GM23338 (cell line): ENCODE results near the gene CPHXL. TPM values are rescaled to one million over a fixed set of nuclear protein-coding genes. Genes with fewer than 3 reads are reported as not detected.
A peak's percentile ranks its signal among the peaks of the same experiment; 100 is the strongest.

ENCODE experiments used
- ATAC-seq: fragments of 200-7000 bp; cut with Tn5 transposase; 3 replicates; pipeline ENCODE4 v1.9.1; 2020
- DNase-seq: peaks from one replicate; pipeline ENCODE4 v3.0.0-alpha.2; 2015; ENCODE audit warnings: low spot score
- H2AFZ ChIP-seq: fragments of 200-600 bp; sonication (generic); 2 replicates; pipeline ENCODE4 v1.8.0; 2016; ENCODE audit warnings: antibody characterized with exemption, mild to moderate bottlenecking, moderate library complexity
- H3F3A ChIP-seq: fragments of 200-600 bp; sonication (generic); replicated peaks from 2 replicates; pipeline ENCODE4 v1.8.0; 2017; ENCODE audit warnings: antibody characterized with exemption, mixed run types, low read depth
- H3K27ac ChIP-seq: fragments of 200-600 bp; sonication (generic); 2 replicates; pipeline ENCODE4 v1.6.1; 2016; ENCODE audit warnings: low read depth
- H3K27me3 ChIP-seq: fragments of 200-600 bp; sonication (generic); 2 replicates; pipeline ENCODE4 v1.8.0; 2016; ENCODE audit warnings: mild to moderate bottlenecking, mixed run types, moderate library complexity; ENCODE audit not compliant: insufficient read depth
- H3K36me3 ChIP-seq: fragments of 200-600 bp; sonication (generic); 2 replicates; pipeline ENCODE4 v1.8.0; 2016; ENCODE audit warnings: mild to moderate bottlenecking; ENCODE audit not compliant: insufficient read depth
- H3K4me1 ChIP-seq: fragments of 200-600 bp; sonication (generic); 2 replicates; pipeline ENCODE4 v1.8.0; 2016; ENCODE audit warnings: mild to moderate bottlenecking, moderate library complexity; ENCODE audit not compliant: insufficient read depth
- H3K4me2 ChIP-seq: fragments of 200-600 bp; sonication (generic); 2 replicates; pipeline ENCODE4 v1.7.1; 2017; ENCODE audit warnings: mixed run types
- H3K4me3 ChIP-seq: fragments of 200-600 bp; sonication (generic); 2 replicates; pipeline ENCODE4 v1.6.1; 2016; ENCODE audit warnings: mixed run types
- H3K79me2 ChIP-seq: fragments of 200-600 bp; sonication (generic); replicated peaks from 2 replicates; pipeline ENCODE4 v1.8.0; 2017; ENCODE audit warnings: mild to moderate bottlenecking; ENCODE audit not compliant: insufficient read depth
- H3K9me2 ChIP-seq: fragments of 200-600 bp; sonication (generic); 2 replicates; pipeline ENCODE4 v1.8.0; 2017; ENCODE audit not compliant: insufficient read depth
- H4K20me1 ChIP-seq: fragments of 200-600 bp; sonication (generic); replicated peaks from 2 replicates; pipeline ENCODE4 v1.8.0; 2017; ENCODE audit warnings: mild to moderate bottlenecking; ENCODE audit not compliant: insufficient read depth
- H3K27ac Mint-ChIP-seq: 2 replicates; pipeline ENCODE4 v1.8.0; 2020; ENCODE audit warnings: inconsistent platforms, mild to moderate bottlenecking, moderate library complexity, mixed read lengths
- H3K27me3 Mint-ChIP-seq: 3 replicates; pipeline ENCODE4 v1.8.0; 2022; ENCODE audit warnings: low read depth, mild to moderate bottlenecking, moderate library complexity, mixed read lengths, inconsistent platforms; ENCODE audit not compliant: insufficient read depth, poor library complexity
- H3K36me3 Mint-ChIP-seq: 3 replicates; pipeline ENCODE4 v1.8.0; 2021; ENCODE audit warnings: low read depth, mild to moderate bottlenecking, inconsistent platforms, moderate library complexity, mixed read lengths
- H3K4me1 Mint-ChIP-seq: 3 replicates; pipeline ENCODE4 v1.8.0; 2020; ENCODE audit warnings: mild to moderate bottlenecking, inconsistent platforms, mixed read lengths
- H3K4me3 Mint-ChIP-seq: 3 replicates; pipeline ENCODE4 v1.8.0; 2021; ENCODE audit warnings: moderate library complexity, mild to moderate bottlenecking, inconsistent platforms, mixed read lengths
- H3K9me3 Mint-ChIP-seq: 3 replicates; pipeline ENCODE4 v1.8.0; 2020; ENCODE audit warnings: moderate library complexity, mild to moderate bottlenecking, inconsistent platforms, mixed read lengths
- CREB1 ChIP-seq: fragments of 250-450 bp; sonication (Bioruptor Pico); IDR thresholded peaks from 2 replicates; pipeline ENCODE4 v1.5.0; 2020; ENCODE audit warnings: low read depth, mild to moderate bottlenecking, moderate library complexity
- CTCF ChIP-seq, 2 experiments: fragments of 200-600 bp in 1 of 2; sonication (generic) in 1 of 2; conservative IDR thresholded peaks; 2 replicates each; pipeline versions ENCODE4 v1.5.1 to v1.6.1; 2016 to 2017; ENCODE audit warnings: antibody characterized with exemption in 2 of 2, low read depth in 2 of 2, mild to moderate bottlenecking in 2 of 2, moderate library complexity in 1 of 2
- EZH2 ChIP-seq: fragments of 200-600 bp; sonication (generic); IDR thresholded peaks from one replicate; pipeline ENCODE4 v1.8.0; 2017; ENCODE audit warnings: antibody characterized with exemption, mild to moderate bottlenecking, low read depth; ENCODE audit not compliant: unreplicated experiment
- JUNB ChIP-seq: IDR thresholded peaks from one replicate; pipeline ENCODE4 v1.6.1; 2016; ENCODE audit warnings: antibody characterized with exemption; ENCODE audit not compliant: unreplicated experiment
- REST ChIP-seq: IDR thresholded peaks from one replicate; pipeline ENCODE4 v1.6.1; 2018; ENCODE audit warnings: antibody characterized with exemption; ENCODE audit not compliant: unreplicated experiment
- ZNF462 ChIP-seq: fragments of 250-450 bp; sonication (Bioruptor Pico); IDR thresholded peaks from 2 replicates; pipeline ENCODE4 v1.5.0; 2020; ENCODE audit warnings: mild to moderate bottlenecking, moderate library complexity
- polyA plus RNA-seq: library from polyadenylated mRNA; unstranded; fragments of >200 nt; fragmentation: Nextera tagmentation; extraction: Ambion mirVana; gene quantifications from 2 replicates; pipeline ENCODE4 v1.2.1, GENCODE V29; 2016
- total RNA-seq: library from RNA; depleted of rRNA; stranded (reverse); fragments of >200 nt; shearing (Covaris generic); gene quantifications from 2 replicates; pipeline ENCODE4 v1.2.3, GENCODE V29; 2014
- TF ChIP-seq, protein P1 (sequence below): IDR thresholded peaks from 2 replicates; pipeline ENCODE4 v1.6.1; 2016; ENCODE audit warnings: antibody characterized with exemption

Gene CPHXL
- total and polyA plus RNA-seq, 2 experiments from 2014 or later = not detected

- TF ChIP-seq JUNB (no peak), ZNF462 (CRISPR knock-in tag) (no peak), CREB1 (CRISPR knock-in tag) (no peak), CTCF (conservative IDR thresholded peaks at IDR 0.05; ENCODE audit: low read depth in 2 of 2) (no peak), REST (no peak), EZH2 (no peak)
- TF ChIP-seq, protein P1, sequence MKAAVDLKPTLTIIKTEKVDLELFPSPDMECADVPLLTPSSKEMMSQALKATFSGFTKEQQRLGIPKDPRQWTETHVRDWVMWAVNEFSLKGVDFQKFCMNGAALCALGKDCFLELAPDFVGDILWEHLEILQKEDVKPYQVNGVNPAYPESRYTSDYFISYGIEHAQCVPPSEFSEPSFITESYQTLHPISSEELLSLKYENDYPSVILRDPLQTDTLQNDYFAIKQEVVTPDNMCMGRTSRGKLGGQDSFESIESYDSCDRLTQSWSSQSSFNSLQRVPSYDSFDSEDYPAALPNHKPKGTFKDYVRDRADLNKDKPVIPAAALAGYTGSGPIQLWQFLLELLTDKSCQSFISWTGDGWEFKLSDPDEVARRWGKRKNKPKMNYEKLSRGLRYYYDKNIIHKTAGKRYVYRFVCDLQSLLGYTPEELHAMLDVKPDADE = no peak
- no peak overlapping the region for H3K4me3 Mint-ChIP-seq
- Histone ChIP-seq H3K27ac (no peak overlapping the region), H2AFZ (no peak overlapping the region), H3K9me2 (peaks cover 3% of the 10 kb centered on the region; the same call in 1 of the 2 replicates), H3K4me2 (no peak overlapping the region), H3K79me2 (no peaks in the 10 kb centered on the region), H3K4me1 (no peaks in the 10 kb centered on the region), H3K27me3 (no peaks in the 10 kb centered on the region), H3F3A (no peaks in the 10 kb centered on the region), H3K4me3 (no peak overlapping the region), H3K36me3 (no peaks in the 10 kb centered on the region; the same call in 1 of the 2 replicates), H4K20me1 (no peaks in the 10 kb centered on the region)
- DNase-seq = peak; percentile 16
- no peaks in the 10 kb centered on the region for H3K4me1 Mint-ChIP-seq
- peaks cover 9% of the 10 kb centered on the region; the same call in 2 of the 3 replicates for H3K36me3 Mint-ChIP-seq
- no peak for ATAC-seq
- H3K9me3 Mint-ChIP-seq = peaks cover 84% of the 10 kb centered on the region
- no peaks in the 10 kb centered on the region for H3K27me3 Mint-ChIP-seq
- no peak overlapping the region for H3K27ac Mint-ChIP-seq
Observed at GRCh38 chr16:75710344-75710743, 15.9 kb downstream of the CPHXL start.
